HEK293 (cell line): ENCODE measurements around the gene SEMA4D.

ENCODE experiments used
- CTCF ChIA-PET: fragments of 350-600 bp; formaldehyde crosslinking; extraction: SDS; loops from one replicate; lab custom pipeline; 2021; ENCODE audit warnings: antibody characterized with exemption; lab: Yijun Ruan, JAX
- POLR2A ChIA-PET: fragments of 300-600 bp; formaldehyde crosslinking; extraction: SDS; loops from one replicate; lab custom pipeline; 2020; ENCODE audit warnings: antibody characterized with exemption, inconsistent platforms; lab: Yijun Ruan, JAX
- H3K27ac ChIP-seq: fragments of 200-500 bp; sonication (Bioruptor generic); 2 replicates; pipeline ENCODE4 v1.5.1; 2014; ENCODE audit warnings: low read depth, low read length, control low read depth, inconsistent platforms; ENCODE audit errors: extremely low read depth
- H3K36me3 ChIP-seq, 2 experiments: fragments of 200-500 bp in 1 of 2; sonication (Bioruptor generic) in 1 of 2; 1 replicate in 1 of 2; 2 replicates in 1 of 2; pipeline ENCODE4 v1.5.1; 2014 to 2017; ENCODE audit warnings: inconsistent platforms in 2 of 2, low read length in 2 of 2; ENCODE audit not compliant: control insufficient read depth in 2 of 2, insufficient read depth in 1 of 2
- H3K4me1 ChIP-seq: fragments of 200-500 bp; sonication (Bioruptor generic); 2 replicates; pipeline ENCODE4 v1.5.1; 2014; ENCODE audit warnings: mild to moderate bottlenecking, low read length, inconsistent platforms; ENCODE audit not compliant: control insufficient read depth, insufficient read depth
- H3K4me3 ChIP-seq: 2 replicates; pipeline ENCODE4 v1.5.1; 2011; ENCODE audit warnings: low read depth, mild to moderate bottlenecking, control low read depth, low read length, moderate library complexity
- H3K9me3 ChIP-seq: fragments of 200-500 bp; sonication (Bioruptor generic); 2 replicates; pipeline ENCODE4 v1.5.1; 2014; ENCODE audit warnings: low read depth, low read length, inconsistent platforms; ENCODE audit not compliant: control insufficient read depth, insufficient read depth
- BCL11A ChIP-seq: fragments of 450-650 bp; formaldehyde crosslinking; IDR thresholded peaks from 2 replicates; pipeline ENCODE4 v1.5.1; 2016; ENCODE audit warnings: low read depth, missing biosample characterization, missing genetic modification characterization
- EGR2 ChIP-seq: fragments of 450-650 bp; formaldehyde crosslinking; IDR thresholded peaks from 2 replicates; pipeline ENCODE4 v1.5.1; 2016; ENCODE audit warnings: low read depth, missing biosample characterization, missing genetic modification characterization
- ELK4 ChIP-seq: IDR thresholded peaks from 2 replicates; pipeline ENCODE4 v1.6.1; 2011; ENCODE audit warnings: mild to moderate bottlenecking, low read depth, low read length, borderline replicate concordance
- KLF8 ChIP-seq: fragments of 450-650 bp; formaldehyde crosslinking; IDR thresholded peaks from 2 replicates; pipeline ENCODE4 v1.5.1; 2016; ENCODE audit warnings: missing biosample characterization, missing genetic modification characterization
- PRDM1 ChIP-seq: fragments of 450-650 bp; formaldehyde crosslinking; IDR thresholded peaks from 2 replicates; pipeline ENCODE4; 2016; ENCODE audit warnings: missing biosample characterization, missing genetic modification characterization
- RBAK ChIP-seq: fragments of 450-650 bp; formaldehyde crosslinking; IDR thresholded peaks from 2 replicates; pipeline ENCODE4 v1.5.1; 2016; ENCODE audit warnings: missing biosample characterization, missing genetic modification characterization
- TSHZ1 ChIP-seq: fragments of 450-650 bp; formaldehyde crosslinking; IDR thresholded peaks from 2 replicates; pipeline ENCODE4 v1.5.1; 2016; ENCODE audit warnings: missing biosample characterization, missing genetic modification characterization, borderline replicate concordance
- ZBTB10 ChIP-seq: fragments of 450-650 bp; formaldehyde crosslinking; IDR thresholded peaks from 2 replicates; pipeline ENCODE4 v1.5.1; 2016; ENCODE audit warnings: missing biosample characterization, missing genetic modification characterization
- ZBTB20 ChIP-seq: fragments of 450-650 bp; formaldehyde crosslinking; IDR thresholded peaks from 2 replicates; pipeline ENCODE4 v1.5.1; 2016; ENCODE audit warnings: missing biosample characterization, missing genetic modification characterization
- ZBTB7A ChIP-seq: fragments of 450-650 bp; formaldehyde crosslinking; IDR thresholded peaks from 2 replicates; pipeline ENCODE4 v1.5.1; 2016; ENCODE audit warnings: low read depth, missing biosample characterization, missing genetic modification characterization
- ZNF112 ChIP-seq: fragments of 450-650 bp; formaldehyde crosslinking; IDR thresholded peaks from 2 replicates; pipeline ENCODE4 v1.5.0; 2017; ENCODE audit warnings: missing biosample characterization, missing genetic modification characterization
- ZNF148 ChIP-seq: fragments of 450-650 bp; formaldehyde crosslinking; IDR thresholded peaks from 2 replicates; pipeline ENCODE4 v1.5.0; 2017; ENCODE audit warnings: missing biosample characterization, missing genetic modification characterization, borderline replicate concordance
- ZNF169 ChIP-seq: fragments of 450-650 bp; formaldehyde crosslinking; IDR thresholded peaks from 2 replicates; pipeline ENCODE4 v1.5.1; 2016; ENCODE audit warnings: missing biosample characterization, missing genetic modification characterization
- ZNF18 ChIP-seq: fragments of 450-650 bp; formaldehyde crosslinking; IDR thresholded peaks from 2 replicates; pipeline ENCODE4 v1.5.1; 2016; ENCODE audit warnings: missing biosample characterization, missing genetic modification characterization
- ZNF302 ChIP-seq: fragments of 450-650 bp; formaldehyde crosslinking; IDR thresholded peaks from 2 replicates; pipeline ENCODE4 v1.5.1; 2016; ENCODE audit warnings: missing biosample characterization, missing genetic modification characterization, low read depth
- ZNF354C ChIP-seq: fragments of 450-650 bp; formaldehyde crosslinking; IDR thresholded peaks from 2 replicates; pipeline ENCODE4 v1.5.1; 2016; ENCODE audit warnings: missing biosample characterization, missing genetic modification characterization, low read depth, borderline replicate concordance
- ZNF366 ChIP-seq: fragments of 450-650 bp; formaldehyde crosslinking; conservative IDR thresholded peaks from 2 replicates; pipeline ENCODE4 v1.5.1; 2016; ENCODE audit warnings: missing biosample characterization, missing genetic modification characterization
- ZNF391 ChIP-seq: fragments of 450-650 bp; formaldehyde crosslinking; IDR thresholded peaks from 2 replicates; pipeline ENCODE4 v1.5.1; 2016; ENCODE audit warnings: low read depth, missing biosample characterization, missing genetic modification characterization, borderline replicate concordance
- ZNF394 ChIP-seq: fragments of 450-650 bp; formaldehyde crosslinking; IDR thresholded peaks from 2 replicates; pipeline ENCODE4 v1.5.1; 2016; ENCODE audit warnings: missing biosample characterization, missing genetic modification characterization, mild to moderate bottlenecking, moderate library complexity, borderline replicate concordance
- ZNF701 ChIP-seq: fragments of 450-650 bp; formaldehyde crosslinking; IDR thresholded peaks from 2 replicates; pipeline ENCODE4 v1.5.1; 2016; ENCODE audit warnings: missing biosample characterization, missing genetic modification characterization
- ZSCAN16 ChIP-seq: fragments of 450-650 bp; formaldehyde crosslinking; IDR thresholded peaks from 2 replicates; pipeline ENCODE4 v1.5.1; 2016; ENCODE audit warnings: missing biosample characterization, missing genetic modification characterization
- ZXDB ChIP-seq: fragments of 450-650 bp; formaldehyde crosslinking; IDR thresholded peaks from 2 replicates; pipeline ENCODE4 v1.5.1; 2016; ENCODE audit warnings: missing biosample characterization, missing genetic modification characterization

Gene SEMA4D

GRCh38 chr9:89468281-89468960 lies 29.5 kb downstream of the SEMA4D start:
- Histone ChIP-seq H3K36me3 (peaks cover 0 to 5% of the 10 kb centered on the region in 2 experiments; a peak in 1 of 3 replicates), H3K9me3 (no peaks in the 10 kb centered on the region), H3K4me3 (no peak overlapping the region), H3K27ac (no peak overlapping the region)
- no peak for TF ChIP-seq RBAK (tag by site-specific recombination)
- TF ChIP-seq BCL11A (tag by site-specific recombination) = no peak
- TF ChIP-seq TSHZ1 (tag by site-specific recombination) = no peak
- TF ChIP-seq ZSCAN16 (tag by site-specific recombination) = no peak
- TF ChIP-seq ZNF394 (tag by site-specific recombination) = no peak
- no peak for TF ChIP-seq ZNF169 (tag by site-specific recombination)
- TF ChIP-seq ZBTB10 = no peak
- no peak for TF ChIP-seq ZNF18 (tag by site-specific recombination)
- no peak for TF ChIP-seq PRDM1 (tag by site-specific recombination)
- TF ChIP-seq ZNF148 (tag by site-specific recombination) = no peak
- no peak for TF ChIP-seq ZBTB7A
- no peak for TF ChIP-seq ZNF391 (tag by site-specific recombination)
- TF ChIP-seq, all 188 proteins: peak for 0
- ChIA-PET CTCF (interaction anchor here (0.9 kb wide), 1 partner anchor 17 kb away, joined by 3 read pairs; no protein-coding TSS in a partner anchor), POLR2A (no interaction called here)
- no peaks in the 10 kb centered on the region for H3K4me1 ChIP-seq

- no peak for TF ChIP-seq EGR2 (tag by site-specific recombination)
- TF ChIP-seq ZXDB = no peak
- TF ChIP-seq ZNF112 = no peak
- TF ChIP-seq ELK4 = no peak
- TF ChIP-seq ZNF701 (tag by site-specific recombination) = no peak
- TF ChIP-seq ZBTB20 (tag by site-specific recombination) = no peak
- TF ChIP-seq KLF8 = no peak
- no peak for TF ChIP-seq ZNF366 (tag by site-specific recombination)
- TF ChIP-seq ZNF354C (tag by site-specific recombination) = no peak
- TF ChIP-seq ZNF302 = no peak
- POLR2A ChIA-PET = no interaction called here
- Histone ChIP-seq H3K9me3 (no peaks in the 10 kb centered on the region), H3K4me1 (no peaks in the 10 kb centered on the region), H3K36me3 (peaks cover 0 to 5% of the 10 kb centered on the region in 2 experiments; a peak in 1 of 3 replicates), H3K27ac (no peak overlapping the region), H3K4me3 (no peak overlapping the region)
- CTCF ChIA-PET = interaction anchor here (0.6 to 0.9 kb wide), 2 partner anchors 16 to 1081 kb away, joined by 3 read pairs; no protein-coding TSS in a partner anchor
Measured at GRCh38 chr9:89467278-89467625, 30.7 kb downstream of the SEMA4D start.
